CD4-positive, alpha-beta T cell (primary cell): ENCODE measurements around the gene SH3BP5. TPM values are rescaled to one million over a fixed set of nuclear protein-coding genes. Genes with fewer than 3 reads are reported as not detected.

Experiments used
- ATAC-seq: fragments of 200-7000 bp; cut with Tn5 transposase; one replicate; pipeline ENCODE4 v1.10.0; 2022; ENCODE audit warnings: mild to moderate bottlenecking; ENCODE audit not compliant: poor library complexity
- CTCF ChIA-PET: fragments of 350-600 bp; sonication (Branson Sonifier 250); formaldehyde crosslinking; loops from one replicate; lab custom pipeline; 2021; ENCODE audit warnings: antibody characterized with exemption, inconsistent platforms; lab: Charles Lee
- POLR2A ChIA-PET: fragments of 350-600 bp; sonication (Branson Sonifier 250); formaldehyde crosslinking; loops from one replicate; lab custom pipeline; 2021; ENCODE audit warnings: antibody characterized with exemption, inconsistent platforms; lab: Charles Lee
- DNase-seq, 14 experiments: peaks; one replicate each; pipeline ENCODE4 v3.0.0-alpha.2; 2013 to 2020; ENCODE audit warnings: mixed read lengths in 2 of 14
- H3K27ac ChIP-seq, 2 donors: one replicate each; pipeline versions ENCODE4 v1.5.1 to v1.7.0; 2013; ENCODE audit warnings: low read length in 2 of 2, low read depth in 1 of 2, mild to moderate bottlenecking in 1 of 2
- H3K27me3 ChIP-seq, 2 experiments: 1 replicate in 1 of 2; 2 replicates in 1 of 2; pipeline versions ENCODE4 v1.6.1 to v1.7.0; 2013; ENCODE audit warnings: low read length in 2 of 2, control low read depth in 1 of 2, mild to moderate bottlenecking in 1 of 2, moderate library complexity in 1 of 2; ENCODE audit not compliant: insufficient read depth in 2 of 2, control insufficient read depth in 1 of 2
- H3K36me3 ChIP-seq: one replicate; pipeline ENCODE4 v1.6.1; 2013; ENCODE audit warnings: low read length, control low read depth; ENCODE audit not compliant: insufficient read depth
- H3K4me1 ChIP-seq: one replicate; pipeline ENCODE4 v1.6.1; 2013; ENCODE audit warnings: low read length, control low read depth; ENCODE audit not compliant: insufficient read depth
- H3K4me3 ChIP-seq: one replicate; pipeline ENCODE4 v1.5.1; 2013; ENCODE audit warnings: mild to moderate bottlenecking, low read length, moderate library complexity
- H3K9me3 ChIP-seq, 2 experiments: 1 replicate in 1 of 2; 2 replicates in 1 of 2; pipeline versions ENCODE4 v1.6.1 to v1.7.0; 2013; ENCODE audit warnings: low read length in 2 of 2, mild to moderate bottlenecking in 2 of 2, control low read depth in 1 of 2, moderate library complexity in 1 of 2; ENCODE audit not compliant: control insufficient read depth in 1 of 2, insufficient read depth in 1 of 2
- H3K27ac Mint-ChIP-seq: one replicate; pipeline ENCODE4 v1.8.0; 2020; ENCODE audit warnings: mixed read lengths
- H3K27me3 Mint-ChIP-seq: one replicate; pipeline ENCODE4 v1.8.0; 2021; ENCODE audit warnings: mixed read lengths
- H3K36me3 Mint-ChIP-seq: one replicate; pipeline ENCODE4 v1.8.0; 2021; ENCODE audit warnings: low read depth, mixed read lengths
- H3K4me1 Mint-ChIP-seq: one replicate; pipeline ENCODE4 v1.8.0; 2021; ENCODE audit warnings: low read depth, mixed read lengths
- H3K4me3 Mint-ChIP-seq: one replicate; pipeline ENCODE4 v1.8.0; 2020; ENCODE audit warnings: mild to moderate bottlenecking, mixed read lengths
- H3K9me3 Mint-ChIP-seq: one replicate; pipeline ENCODE4 v1.8.0; 2020; ENCODE audit warnings: mixed read lengths
- intact Hi-C, 2 experiments: fragments of 100-400 bp; cut with DNase I in 1 of 2; cut with micrococcal nuclease in 1 of 2; formaldehyde crosslinking; loops; one replicate each; pipeline versions ENCODE4 v1.15.1 to v1.9.0; 2023 to 2025; cut with DNase I, micrococcal nuclease
- total RNA-seq, 174 experiments: library from RNA in 2 of 174; stranded (reverse) in 2 of 174; gene quantifications; one replicate each; pipeline ENCODE4 v1.2.3 and lab custom pipeline; 2021 to 2026
- TF ChIP-seq, protein P1 (sequence below): fragments of 200-600 bp; IDR thresholded peaks from one replicate; pipeline ENCODE4 v1.8.0; 2022; ENCODE audit warnings: antibody characterized with exemption, mild to moderate bottlenecking

SH3BP5 gene
- total RNA-seq, 2 experiments from 2014 or later = 16.8 to 17.7 TPM

DNA sequence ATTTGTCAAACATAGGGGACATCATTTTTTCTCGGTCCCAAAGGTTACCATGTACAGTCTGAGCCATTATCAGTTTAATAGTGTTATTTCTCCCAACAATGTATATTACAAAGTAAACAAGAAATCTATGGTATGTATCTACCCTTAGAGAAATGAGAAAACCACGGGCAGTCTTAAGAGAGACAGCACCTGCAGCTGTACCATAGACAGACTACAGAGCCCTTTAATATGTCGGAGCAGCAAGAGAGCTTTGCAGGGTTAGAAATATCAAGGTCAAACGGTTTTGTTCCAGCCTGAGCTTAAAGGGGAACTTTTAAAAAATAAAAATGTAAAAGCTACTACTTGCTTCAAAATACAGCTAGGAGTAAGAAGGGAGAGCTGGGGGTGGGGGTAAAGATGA, 53.2 kb downstream of the SH3BP5 start:
- Mint-ChIP-seq H3K36me3 (peaks cover 9% of the 10 kb centered on the region), H3K4me1 (peaks cover 90% of the 10 kb centered on the region), H3K27me3 (no peaks in the 10 kb centered on the region), H3K27ac (no peak overlapping the region), H3K9me3 (no peaks in the 10 kb centered on the region), H3K4me3 (no peak overlapping the region)
- Histone ChIP-seq H3K4me3 (no peak overlapping the region), H3K36me3 (peaks cover 5% of the 10 kb centered on the region), H3K9me3 (no peaks in the 10 kb centered on the region), H3K27ac (no peak overlapping the region), H3K4me1 (peaks cover 87% of the 10 kb centered on the region), H3K27me3 (no peaks in the 10 kb centered on the region)
- CTCF ChIA-PET = interaction anchor here (1.1 to 17.1 kb wide), 2 partner anchors 51 to 69 kb away, joined by 3 to 163 read pairs; partner anchors contain the start of gene SH3BP5
- intact Hi-C loops = no loop called here
- no peak for ATAC-seq
- TF ChIP-seq, protein P1, sequence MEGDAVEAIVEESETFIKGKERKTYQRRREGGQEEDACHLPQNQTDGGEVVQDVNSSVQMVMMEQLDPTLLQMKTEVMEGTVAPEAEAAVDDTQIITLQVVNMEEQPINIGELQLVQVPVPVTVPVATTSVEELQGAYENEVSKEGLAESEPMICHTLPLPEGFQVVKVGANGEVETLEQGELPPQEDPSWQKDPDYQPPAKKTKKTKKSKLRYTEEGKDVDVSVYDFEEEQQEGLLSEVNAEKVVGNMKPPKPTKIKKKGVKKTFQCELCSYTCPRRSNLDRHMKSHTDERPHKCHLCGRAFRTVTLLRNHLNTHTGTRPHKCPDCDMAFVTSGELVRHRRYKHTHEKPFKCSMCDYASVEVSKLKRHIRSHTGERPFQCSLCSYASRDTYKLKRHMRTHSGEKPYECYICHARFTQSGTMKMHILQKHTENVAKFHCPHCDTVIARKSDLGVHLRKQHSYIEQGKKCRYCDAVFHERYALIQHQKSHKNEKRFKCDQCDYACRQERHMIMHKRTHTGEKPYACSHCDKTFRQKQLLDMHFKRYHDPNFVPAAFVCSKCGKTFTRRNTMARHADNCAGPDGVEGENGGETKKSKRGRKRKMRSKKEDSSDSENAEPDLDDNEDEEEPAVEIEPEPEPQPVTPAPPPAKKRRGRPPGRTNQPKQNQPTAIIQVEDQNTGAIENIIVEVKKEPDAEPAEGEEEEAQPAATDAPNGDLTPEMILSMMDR = no peak
- no peak for DNase-seq
- POLR2A ChIA-PET = interaction anchor here (2.7 kb wide), 1 partner anchor 12 kb away, joined by 13 read pairs; no protein-coding TSS in a partner anchor

DNA sequence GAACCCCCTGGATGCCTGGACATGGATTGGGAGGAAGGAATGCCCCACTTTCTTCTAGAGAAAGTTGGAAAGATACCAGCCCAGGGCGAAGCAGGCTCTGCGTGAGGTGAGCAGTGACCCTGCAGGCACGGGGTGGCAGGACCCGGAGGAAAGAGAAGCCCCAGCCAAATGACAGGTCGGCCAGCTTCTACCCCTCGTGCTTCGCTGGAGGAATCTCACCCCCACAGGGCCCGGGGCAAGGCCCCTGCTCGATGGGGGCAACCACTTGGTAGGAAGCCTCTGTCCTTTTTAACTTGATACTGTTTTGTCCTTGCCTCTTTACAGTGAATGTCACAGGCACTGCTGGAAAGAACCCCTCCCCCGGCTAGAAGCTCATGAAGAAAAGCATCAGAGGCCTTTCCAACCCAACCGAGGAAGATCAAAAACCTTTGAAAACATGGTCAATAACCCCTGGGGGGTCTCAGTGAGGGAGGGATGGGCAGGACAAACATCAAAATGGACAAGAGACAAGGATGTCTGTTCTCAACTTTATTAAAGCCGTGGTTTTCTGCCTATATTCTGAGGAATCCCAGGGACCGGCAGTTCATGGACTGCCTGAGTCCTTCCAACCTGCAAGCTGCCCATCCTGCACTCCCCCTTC, 54.4 kb downstream of the SH3BP5 start:
- H3K9me3 Mint-ChIP-seq = no peaks in the 10 kb centered on the region
- ChIA-PET POLR2A (no interaction called here), CTCF (interaction anchor here (0.6 to 17.1 kb wide), 3 partner anchors 10 to 53 kb away, joined by 3 to 163 read pairs (median 3); partner anchors contain the start of gene SH3BP5)
- Histone ChIP-seq H3K27me3 (no peaks in the 10 kb centered on the region), H3K27ac (no peak overlapping the region), H3K4me3 (no peak overlapping the region), H3K9me3 (no peaks in the 10 kb centered on the region), H3K4me1 (peaks cover 84% of the 10 kb centered on the region), H3K36me3 (no peaks in the 10 kb centered on the region)
- H3K27ac Mint-ChIP-seq = no peak overlapping the region
- TF ChIP-seq, protein P1 = no peak
- H3K4me3 Mint-ChIP-seq = no peak overlapping the region
- H3K27me3 Mint-ChIP-seq = no peaks in the 10 kb centered on the region
- intact Hi-C loops = no loop called here
- peaks cover 90% of the 10 kb centered on the region for H3K4me1 Mint-ChIP-seq
- no peak for ATAC-seq
- no peaks in the 10 kb centered on the region for H3K36me3 Mint-ChIP-seq
- no peak for DNase-seq

DNA sequence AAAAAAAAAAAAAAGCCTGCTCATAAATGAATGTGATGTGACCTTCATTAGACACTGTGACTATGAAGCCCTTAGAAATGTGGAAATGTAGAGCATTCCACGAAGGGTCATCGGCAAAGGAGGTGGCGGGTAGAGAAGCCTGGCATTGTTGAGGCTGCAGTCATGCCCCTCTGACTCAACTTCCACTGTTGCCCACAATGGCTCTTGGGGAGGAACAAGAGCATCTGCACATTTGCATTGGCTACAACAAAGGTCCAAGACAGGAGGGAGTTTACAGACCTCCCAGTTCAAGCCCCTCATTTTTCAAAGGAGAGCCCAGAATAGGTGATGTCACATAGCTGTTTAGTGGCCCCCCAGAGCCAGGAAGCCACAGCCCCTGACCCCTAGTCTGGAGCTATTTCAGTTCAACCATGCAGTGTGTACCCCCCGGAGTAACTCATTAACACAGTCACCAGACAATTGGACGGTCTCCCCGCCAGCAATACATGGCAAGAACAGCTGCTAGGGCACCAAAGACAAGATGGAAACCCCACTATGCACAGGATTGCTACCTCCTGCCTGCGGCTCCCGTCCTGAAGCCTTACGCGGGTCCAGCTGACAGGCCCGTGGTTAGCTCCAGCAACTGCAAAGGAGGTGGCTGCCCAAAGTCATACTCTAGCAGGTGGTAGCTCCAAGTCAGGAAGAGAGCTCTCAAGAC, 56.2 kb downstream of the SH3BP5 start:
- Histone ChIP-seq H3K9me3 (no peaks in the 10 kb centered on the region), H3K27me3 (no peaks in the 10 kb centered on the region), H3K27ac (peak overlapping the region in 1 of 2 donors; percentile 7), H3K4me3 (no peak overlapping the region), H3K4me1 (peaks cover 92% of the 10 kb centered on the region), H3K36me3 (no peaks in the 10 kb centered on the region)
- Mint-ChIP-seq H3K27me3 (no peaks in the 10 kb centered on the region), H3K4me1 (peaks cover 92% of the 10 kb centered on the region), H3K4me3 (no peak overlapping the region), H3K36me3 (peaks cover 6% of the 10 kb centered on the region), H3K9me3 (no peaks in the 10 kb centered on the region), H3K27ac (peak overlapping the region; percentile 19)
- intact Hi-C loops = no loop called here
- DNase-seq = no peak
- TF ChIP-seq, protein P1 = no peak
- ChIA-PET POLR2A (interaction anchor here (1.0 to 2.4 kb wide), 5 partner anchors 8 to 55 kb away, joined by 3 to 10 read pairs (median 6); no protein-coding TSS in a partner anchor), CTCF (interaction anchor here (0.8 to 17.1 kb wide), 4 partner anchors 8 to 102 kb away, joined by 3 to 163 read pairs (median 4); partner anchors contain the start of gene SH3BP5)
- ATAC-seq = no peak
